ENCODE results near the gene CTSW. TPM values are rescaled to one million over a fixed set of nuclear protein-coding genes. Genes with fewer than 3 reads are reported as not detected.

The CTSW gene
- total and polyA plus RNA-seq, 5 donors = 0.45 to 1.7 (median 0.71) TPM

GRCh38 chr11:65849771-65850216 lies 29.8 kb upstream of the CTSW start:
- no peak overlapping the region for H3K4me3 ChIP-seq (ENCODE audit: low read length)
- no peak for ATAC-seq
- 42% methylated on average over 16 of the region's 16 CpGs for WGBS
- no peaks in the 10 kb centered on the region for H3K4me1 ChIP-seq (ENCODE audit: control insufficient read depth, insufficient read depth, low read length)
- H3K27ac ChIP-seq (ENCODE audit: low read length) = no peak overlapping the region
- peak in 2 of 3 donors; percentile 42 to 54 for DNase-seq
- H3K27me3 ChIP-seq (ENCODE audit: control insufficient read depth, insufficient read depth) = no peaks in the 10 kb centered on the region
- intact Hi-C loops (cut with DNase I) = no loop called here
- H3K9me3 ChIP-seq (ENCODE audit: control insufficient read depth, low read length) = no peaks in the 10 kb centered on the region

GRCh38 chr11:65850217-65851082 lies 29.2 kb upstream of the CTSW start:
- DNase-seq (peak in 2 of 3 donors; percentile 41 to 43), ATAC-seq (peak in 1 of 2 donors; percentile 6)
- H3K27me3 ChIP-seq (ENCODE audit: control insufficient read depth, insufficient read depth) = no peaks in the 10 kb centered on the region
- H3K9me3 ChIP-seq (ENCODE audit: control insufficient read depth, low read length) = no peaks in the 10 kb centered on the region
- H3K4me1 ChIP-seq (ENCODE audit: control insufficient read depth, insufficient read depth, low read length) = no peaks in the 10 kb centered on the region
- intact Hi-C loops (cut with DNase I) = no loop called here
- H3K4me3 ChIP-seq (ENCODE audit: low read length) = no peak overlapping the region
- 71% methylated on average over 20 of the region's 20 CpGs for WGBS
- H3K27ac ChIP-seq (ENCODE audit: low read length) = no peak overlapping the region

GRCh38 chr11:65851083-65851579 lies 28.5 kb upstream of the CTSW start:
- no peak for ATAC-seq
- Histone ChIP-seq H3K4me1 (ENCODE audit: control insufficient read depth, insufficient read depth, low read length) (no peaks in the 10 kb centered on the region), H3K27ac (ENCODE audit: low read length) (no peak overlapping the region), H3K4me3 (ENCODE audit: low read length) (no peak overlapping the region), H3K9me3 (ENCODE audit: control insufficient read depth, low read length) (no peaks in the 10 kb centered on the region), H3K27me3 (ENCODE audit: control insufficient read depth, insufficient read depth) (no peaks in the 10 kb centered on the region)
- intact Hi-C loops (cut with DNase I) = no loop called here
- peak in 1 of 3 donors; percentile 34 for DNase-seq
- WGBS = 84% methylated on average over 14 of the region's 14 CpGs

GRCh38 chr11:65851811-65852507 lies 27.7 kb upstream of the CTSW start:
- no peak for ATAC-seq
- WGBS = 87% methylated on average over 10 of the region's 10 CpGs
- Histone ChIP-seq H3K9me3 (ENCODE audit: control insufficient read depth, low read length) (no peaks in the 10 kb centered on the region), H3K4me3 (ENCODE audit: low read length) (no peak overlapping the region), H3K27me3 (ENCODE audit: control insufficient read depth, insufficient read depth) (no peaks in the 10 kb centered on the region), H3K4me1 (ENCODE audit: control insufficient read depth, insufficient read depth, low read length) (no peaks in the 10 kb centered on the region), H3K27ac (ENCODE audit: low read length) (no peak overlapping the region)
- intact Hi-C loops (cut with DNase I) = no loop called here
- peak in 2 of 3 donors; percentile 34 to 46 for DNase-seq

GRCh38 chr11:65852508-65853245 lies 27.0 kb upstream of the CTSW start:
- H3K27ac ChIP-seq (ENCODE audit: low read length) = no peak overlapping the region
- H3K27me3 ChIP-seq (ENCODE audit: control insufficient read depth, insufficient read depth) = no peaks in the 10 kb centered on the region
- H3K4me1 ChIP-seq (ENCODE audit: control insufficient read depth, insufficient read depth, low read length) = no peaks in the 10 kb centered on the region
- no peaks in the 10 kb centered on the region for H3K9me3 ChIP-seq (ENCODE audit: control insufficient read depth, low read length)
- DNase-seq (peak in 2 of 3 donors; percentile 53 to 63), ATAC-seq (no peak)
- intact Hi-C loops (cut with DNase I) = no loop called here
- no peak overlapping the region for H3K4me3 ChIP-seq (ENCODE audit: low read length)
- 94% methylated on average over 33 of the region's 33 CpGs for WGBS

- H3K27ac ChIP-seq (ENCODE audit: low read length) = no peak overlapping the region
- no peaks in the 10 kb centered on the region for H3K27me3 ChIP-seq (ENCODE audit: control insufficient read depth, insufficient read depth)
- DNase-seq (peak; percentile 13 to 34 (median 32)), ATAC-seq (no peak)
- H3K9me3 ChIP-seq (ENCODE audit: control insufficient read depth, low read length) = no peaks in the 10 kb centered on the region
- H3K4me1 ChIP-seq (ENCODE audit: control insufficient read depth, insufficient read depth, low read length) = no peaks in the 10 kb centered on the region
- H3K4me3 ChIP-seq (ENCODE audit: low read length) = no peak overlapping the region
- intact Hi-C loops (cut with DNase I) = no loop called here
- WGBS = 89% methylated on average over 6 of the region's 6 CpGs
These were observed 26.2 kb upstream of the CTSW start for GRCh38 chr11:65853246-65853979.

- no peak overlapping the region for H3K27ac ChIP-seq (ENCODE audit: low read length)
- intact Hi-C loops (cut with DNase I) = no loop called here
- no peaks in the 10 kb centered on the region for H3K27me3 ChIP-seq (ENCODE audit: control insufficient read depth, insufficient read depth)
- no peak overlapping the region for H3K4me3 ChIP-seq (ENCODE audit: low read length)
- WGBS = 94% methylated on average over 4 of the region's 4 CpGs
- H3K4me1 ChIP-seq (ENCODE audit: control insufficient read depth, insufficient read depth, low read length) = no peaks in the 10 kb centered on the region
- no peaks in the 10 kb centered on the region for H3K9me3 ChIP-seq (ENCODE audit: control insufficient read depth, low read length)
- ATAC-seq = no peak
- DNase-seq = peak in 1 of 3 donors; percentile 21
These were observed 25.5 kb upstream of the CTSW start for GRCh38 chr11:65854161-65854592.

GRCh38 chr11:65854852-65855837 lies 24.5 kb upstream of the CTSW start:
- no peak for ATAC-seq
- intact Hi-C loops (cut with DNase I) = no loop called here
- peaks cover 3% of the 10 kb centered on the region for H3K4me1 ChIP-seq (ENCODE audit: control insufficient read depth, insufficient read depth, low read length)
- 71% methylated on average over 15 of the region's 15 CpGs for WGBS
- no peaks in the 10 kb centered on the region for H3K9me3 ChIP-seq (ENCODE audit: control insufficient read depth, low read length)
- no peak overlapping the region for H3K27ac ChIP-seq (ENCODE audit: low read length)
- no peaks in the 10 kb centered on the region for H3K27me3 ChIP-seq (ENCODE audit: control insufficient read depth, insufficient read depth)
- peak; percentile 11 to 66 (median 46) for DNase-seq
- no peak overlapping the region for H3K4me3 ChIP-seq (ENCODE audit: low read length)

- no peak overlapping the region for H3K27ac ChIP-seq (ENCODE audit: low read length)
- no peak for ATAC-seq
- intact Hi-C loops (cut with DNase I) = no loop called here
- no peaks in the 10 kb centered on the region for H3K9me3 ChIP-seq (ENCODE audit: control insufficient read depth, low read length)
- WGBS = 82% methylated on average over 15 of the region's 15 CpGs
- H3K4me1 ChIP-seq (ENCODE audit: control insufficient read depth, insufficient read depth, low read length) = peaks cover 3% of the 10 kb centered on the region
- peak; percentile 15 to 48 (median 34) for DNase-seq
- H3K4me3 ChIP-seq (ENCODE audit: low read length) = no peak overlapping the region
- no peaks in the 10 kb centered on the region for H3K27me3 ChIP-seq (ENCODE audit: control insufficient read depth, insufficient read depth)
These were observed 23.7 kb upstream of the CTSW start for GRCh38 chr11:65855927-65856363.
